Keratinocyte (primary cell): ENCODE measurements around the gene SLC25A25. TPM values are rescaled to one million over a fixed set of nuclear protein-coding genes. Genes with fewer than 3 reads are reported as not detected.

Source experiments
- DNase-seq: peaks from one replicate; pipeline ENCODE4 v3.0.0-alpha.2; 2011; ENCODE audit warnings: low read depth, missing footprints, low spot score
- FAIRE-seq: peaks from 2 replicates; lab custom pipeline; 2011; peaks lifted over from hg19 to GRCh38; lab: Jason Lieb, UNC
- H2AFZ ChIP-seq: 2 replicates; pipeline ENCODE4 v1.6.0; 2012; ENCODE audit warnings: low read length, control low read depth, inconsistent platforms; ENCODE audit not compliant: control insufficient read depth
- H3K27ac ChIP-seq: 2 replicates; pipeline ENCODE4 v1.5.1; 2011; ENCODE audit warnings: low read length; ENCODE audit not compliant: control insufficient read depth, insufficient read depth
- H3K27me3 ChIP-seq: 3 replicates; pipeline ENCODE4 v1.6.0; 2011; ENCODE audit warnings: low read length; ENCODE audit not compliant: control insufficient read depth, insufficient read depth; ENCODE audit errors: extremely low read depth
- H3K36me3 ChIP-seq, 2 experiments: 2 replicates in 1 of 2; 3 replicates in 1 of 2; pipeline ENCODE4 v1.5.1; 2011; ENCODE audit warnings: low read length in 2 of 2, mild to moderate bottlenecking in 1 of 2; ENCODE audit not compliant: control insufficient read depth in 2 of 2, insufficient read depth in 2 of 2; ENCODE audit errors: extremely low read depth in 1 of 2
- H3K4me1 ChIP-seq: 3 replicates; pipeline ENCODE4 v1.5.1; 2011; ENCODE audit warnings: low read length; ENCODE audit not compliant: control insufficient read depth, insufficient read depth; ENCODE audit errors: extremely low read depth
- H3K4me2 ChIP-seq: 3 replicates; pipeline ENCODE4 v1.6.0; 2011; ENCODE audit warnings: low read depth, low read length; ENCODE audit not compliant: control insufficient read depth, insufficient read depth; ENCODE audit errors: extremely low read depth
- H3K4me3 ChIP-seq, 3 experiments: fragments of 200-600 bp in 1 of 3; sonication (generic) in 1 of 3; 2 replicates in 2 of 3; 3 replicates in 1 of 3; pipeline ENCODE4 v1.5.1; 2011 to 2016; ENCODE audit warnings: low read length in 3 of 3, mild to moderate bottlenecking in 3 of 3, control low read depth in 2 of 3, inconsistent platforms in 1 of 3, low read depth in 1 of 3, mixed read lengths in 1 of 3, mixed run types in 1 of 3, moderate library complexity in 1 of 3; ENCODE audit not compliant: control insufficient read depth in 2 of 3, insufficient read depth in 2 of 3; ENCODE audit errors: extremely low read depth in 1 of 3
- H3K79me2 ChIP-seq: 2 replicates; pipeline ENCODE4 v1.6.0; 2012; ENCODE audit warnings: low read length; ENCODE audit not compliant: control insufficient read depth, insufficient read depth
- H3K9ac ChIP-seq: 3 replicates; pipeline ENCODE4 v1.6.0; 2011; ENCODE audit warnings: low read length; ENCODE audit not compliant: control insufficient read depth, insufficient read depth; ENCODE audit errors: extremely low read depth
- H3K9me1 ChIP-seq: 3 replicates; pipeline ENCODE4 v1.6.0; 2011; ENCODE audit warnings: low read length; ENCODE audit not compliant: control insufficient read depth, insufficient read depth; ENCODE audit errors: extremely low read depth
- H3K9me3 ChIP-seq: 2 replicates; pipeline ENCODE4 v1.5.1; 2012; ENCODE audit warnings: low read depth, low read length; ENCODE audit not compliant: control insufficient read depth
- H4K20me1 ChIP-seq: 3 replicates; pipeline ENCODE4 v1.6.0; 2011; ENCODE audit warnings: low read length; ENCODE audit not compliant: control insufficient read depth, insufficient read depth; ENCODE audit errors: extremely low read depth
- EZH2 ChIP-seq: IDR thresholded peaks from one replicate; pipeline ENCODE4 v1.6.1; 2012; ENCODE audit warnings: inconsistent platforms, mild to moderate bottlenecking, low read length, moderate library complexity
- dilution Hi-C: fragments of 300-500 bp; cut with MboI; formaldehyde crosslinking; loops from one replicate; pipeline ENCODE4 v1.7.0; 2020; ENCODE audit warnings: low sequenced_read_pairs; ENCODE audit not compliant: extremely low pct_ligation_motif_present
- polyA minus RNA-seq, 3 experiments: library from RNA; depleted of rRNA, polyadenylated mRNA; stranded (reverse); fragments of >200 nt; gene quantifications; 1 replicate in 1 of 3; 2 replicates in 1 of 3; 3 replicates in 1 of 3; pipeline ENCODE4 v1.2.3, GENCODE V29; 2011
- polyA plus RNA-seq, 5 experiments: library from polyadenylated mRNA; depleted of rRNA in 3 of 5; stranded (reverse) in 3 of 5; stranded (forward) in 1 of 5; unstranded in 1 of 5; fragments of >200 nt; gene quantifications; 1 replicate in 1 of 5; 2 replicates in 3 of 5; 3 replicates in 1 of 5; pipeline versions ENCODE4 v1.2.1 to v1.2.3, GENCODE V29; 2011 to 2012; ENCODE audit warnings: missing spikeins in 2 of 5, low read depth in 1 of 5, low replicate concordance in 1 of 5
- TF ChIP-seq, protein P1 (sequence below), 3 experiments: IDR thresholded peaks in 1 of 3; conservative IDR thresholded peaks in 1 of 3; optimal IDR thresholded peaks in 1 of 3; 2 replicates in 2 of 3; 3 replicates in 1 of 3; pipeline versions ENCODE3 to v1.5.1; 2011; ENCODE audit warnings: low read length in 3 of 3, mild to moderate bottlenecking in 3 of 3, moderate library complexity in 2 of 3, control low read depth in 1 of 3, inconsistent platforms in 1 of 3; ENCODE audit not compliant: insufficient read depth in 2 of 3; ENCODE audit errors: extremely low read depth in 1 of 3

Gene SLC25A25
- 4.1 to 7.9 TPM (median 6.5 TPM) in 3 replicates for polyA plus RNA-seq
- polyA plus RNA-seq (2011; ENCODE audit: low read depth) = 103 TPM
- polyA plus RNA-seq (2011; cell fraction: cytosol; rRNA removed) = 3.0 and 3.5 TPM in 2 replicates
- polyA plus RNA-seq (2011; cell fraction: nucleus; rRNA removed) = 9.7 and 9.9 TPM in 2 replicates
- 4.9 and 20.7 TPM in 2 replicates for polyA plus RNA-seq (2012; ENCODE audit: low replicate concordance)
- 5.3 to 6.5 TPM (median 6.1 TPM) in 3 replicates for polyA minus RNA-seq
- 8.4 TPM for polyA minus RNA-seq (2011; cell fraction: cytosol; rRNA and poly(A)+ RNA removed)
- 7.2 and 8.0 TPM in 2 replicates for polyA minus RNA-seq (2011; cell fraction: nucleus; rRNA and poly(A)+ RNA removed)

DNA sequence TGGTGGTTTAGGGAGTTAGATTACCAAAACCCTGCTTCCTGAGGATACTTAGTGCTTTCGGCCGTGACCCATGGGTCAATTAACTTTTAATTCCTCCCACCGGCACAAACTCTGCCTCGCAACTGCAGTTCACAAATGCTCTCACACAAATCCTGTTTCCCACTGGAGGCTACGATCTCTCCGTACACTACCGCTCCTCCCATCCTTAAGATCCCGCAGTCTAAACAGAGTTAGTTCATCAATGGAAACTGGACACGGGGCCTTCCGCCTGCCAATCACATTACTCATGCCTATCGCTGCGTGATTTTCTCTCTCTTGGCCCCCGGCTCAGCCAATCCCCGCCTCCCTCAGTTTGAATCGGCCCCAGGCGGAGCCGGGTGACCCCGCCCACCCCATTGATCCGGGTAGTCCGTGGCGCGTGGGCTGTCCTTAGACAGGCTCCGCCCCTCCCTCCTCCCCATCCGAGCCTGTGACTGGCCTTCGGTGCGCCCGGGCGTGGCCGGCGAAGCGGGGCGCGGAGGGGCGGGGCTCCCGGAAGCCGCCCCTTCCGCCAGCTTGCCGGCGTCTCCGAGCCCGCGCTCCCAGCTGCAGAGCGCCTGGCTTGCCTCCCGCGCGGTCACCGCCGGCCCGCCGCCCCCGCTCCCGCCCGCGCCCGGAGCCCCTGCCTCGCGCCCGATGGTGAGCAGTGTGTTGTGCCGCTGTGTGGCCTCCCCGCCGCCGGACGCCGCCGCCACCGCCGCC, at the start of gene SLC25A25:
TSS of gene SLC25A25 (plus strand) at position 588 of the 741 bp plus-strand sequence. CDS start at position 676, 88 bp downstream.
- DNase-seq (peak; percentile 95), FAIRE-seq (peak; percentile 77)
- Histone ChIP-seq H3K9me3 (no peaks in the 10 kb centered on the region), H3K36me3 (peaks cover 0 to 3% of the 10 kb centered on the region in 2 experiments), H3K27me3 (no peaks in the 10 kb centered on the region), H3K9me1 (peaks cover 4% of the 10 kb centered on the region), H3K4me3 (peak within 1 kb of the TSS; percentile 77 to 97 (median 90)), H2AFZ (peak within 1 kb of the TSS; percentile 89), H3K4me2 (peak within 1 kb of the TSS; percentile 97), H3K4me1 (peaks cover 29% of the 10 kb centered on the region), H3K27ac (peak within 1 kb of the TSS; percentile 99), H4K20me1 (no peaks in the 10 kb centered on the region), H3K9ac (peak within 1 kb of the TSS; percentile 96), H3K79me2 (peaks cover 45% of the 10 kb centered on the region)
- TF ChIP-seq, protein P1, sequence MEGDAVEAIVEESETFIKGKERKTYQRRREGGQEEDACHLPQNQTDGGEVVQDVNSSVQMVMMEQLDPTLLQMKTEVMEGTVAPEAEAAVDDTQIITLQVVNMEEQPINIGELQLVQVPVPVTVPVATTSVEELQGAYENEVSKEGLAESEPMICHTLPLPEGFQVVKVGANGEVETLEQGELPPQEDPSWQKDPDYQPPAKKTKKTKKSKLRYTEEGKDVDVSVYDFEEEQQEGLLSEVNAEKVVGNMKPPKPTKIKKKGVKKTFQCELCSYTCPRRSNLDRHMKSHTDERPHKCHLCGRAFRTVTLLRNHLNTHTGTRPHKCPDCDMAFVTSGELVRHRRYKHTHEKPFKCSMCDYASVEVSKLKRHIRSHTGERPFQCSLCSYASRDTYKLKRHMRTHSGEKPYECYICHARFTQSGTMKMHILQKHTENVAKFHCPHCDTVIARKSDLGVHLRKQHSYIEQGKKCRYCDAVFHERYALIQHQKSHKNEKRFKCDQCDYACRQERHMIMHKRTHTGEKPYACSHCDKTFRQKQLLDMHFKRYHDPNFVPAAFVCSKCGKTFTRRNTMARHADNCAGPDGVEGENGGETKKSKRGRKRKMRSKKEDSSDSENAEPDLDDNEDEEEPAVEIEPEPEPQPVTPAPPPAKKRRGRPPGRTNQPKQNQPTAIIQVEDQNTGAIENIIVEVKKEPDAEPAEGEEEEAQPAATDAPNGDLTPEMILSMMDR (optimal IDR thresholded peaks at IDR 0.05 in 1 of 3, IDR thresholded peaks at IDR 0.05 in 1 of 3, conservative IDR thresholded peaks at IDR 0.05 in 1 of 3; ENCODE audit: extremely low read depth in 1 of 3, insufficient read depth in 2 of 3, low read length in 3 of 3) = no peak
- TF ChIP-seq EZH2 = no peak
- dilution Hi-C loops = loop anchor here (25.0 kb wide), 1 partner anchor 131 kb away; the partner anchor contains the start of genes DPM2 and PIP5KL1

DNA sequence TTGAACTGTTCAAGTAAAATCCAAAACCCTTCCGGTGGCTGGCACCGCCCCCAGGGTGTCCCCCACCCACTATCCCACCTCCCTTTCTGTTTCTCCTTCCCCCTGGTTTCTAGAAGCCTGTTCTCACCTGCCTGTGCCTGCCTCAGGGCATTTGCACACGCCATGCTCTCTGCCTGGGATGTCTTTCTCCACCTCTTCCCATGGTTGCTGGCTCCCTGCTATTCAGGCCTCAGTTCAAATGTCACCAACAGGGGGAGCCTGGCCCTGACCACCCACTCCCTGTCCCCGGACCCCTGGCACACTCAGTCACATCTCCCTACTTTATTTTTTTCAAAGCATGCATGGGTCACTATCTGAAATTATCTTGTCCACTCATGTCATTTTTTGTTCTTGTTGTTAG, 47.3 kb upstream of the SLC25A25 start:
- Histone ChIP-seq H3K36me3 (no peaks in the 10 kb centered on the region), H3K4me1 (no peaks in the 10 kb centered on the region), H3K9me1 (no peaks in the 10 kb centered on the region), H2AFZ (no peak overlapping the region), H4K20me1 (no peaks in the 10 kb centered on the region), H3K4me2 (no peak overlapping the region), H3K9ac (no peak overlapping the region), H3K27me3 (no peaks in the 10 kb centered on the region), H3K9me3 (no peaks in the 10 kb centered on the region), H3K79me2 (no peaks in the 10 kb centered on the region), H3K4me3 (no peak overlapping the region), H3K27ac (no peak overlapping the region)
- no peak for DNase-seq
- no peak for TF ChIP-seq EZH2
- TF ChIP-seq, protein P1 (optimal IDR thresholded peaks at IDR 0.05 in 1 of 3, IDR thresholded peaks at IDR 0.05 in 1 of 3, conservative IDR thresholded peaks at IDR 0.05 in 1 of 3; ENCODE audit: extremely low read depth in 1 of 3, insufficient read depth in 2 of 3, low read length in 3 of 3) = peak; percentile 17 to 47 (median 31)
- dilution Hi-C loops = no loop called here
- FAIRE-seq = no peak
